IMR-90 (cell line): ENCODE data around the gene TANGO2. TPM values are rescaled to one million over a fixed set of nuclear protein-coding genes. Genes with fewer than 3 reads are reported as not detected.

Experiments
- ATAC-seq: fragments of 200-7000 bp; cut with Tn5 transposase; 2 replicates; pipeline ENCODE4 v1.9.1; 2020; ENCODE audit warnings: low read depth, mild to moderate bottlenecking, moderate library complexity
- BruUV-seq: library from RNA; stranded (reverse); fragments of 400-500 nt; replicated peaks from 2 replicates; lab custom pipeline; 2021; lab: Mats Ljungman, UMichigan
- CTCF ChIA-PET: fragments of 300-600 bp; formaldehyde crosslinking; extraction: SDS; loops from one replicate; lab custom pipeline; 2021; ENCODE audit warnings: antibody characterized with exemption; lab: Yijun Ruan, JAX
- POLR2A ChIA-PET: fragments of 300-600 bp; sonication (Branson Sonifier 250); formaldehyde crosslinking; loops from one replicate; lab custom pipeline; 2022; ENCODE audit warnings: antibody characterized with exemption; ENCODE audit not compliant: unreplicated experiment; lab: Charles Lee
- DNase-seq: peaks from one replicate; pipeline ENCODE4 v3.0.0; 2013
- H2AFZ ChIP-seq: replicated peaks from 2 replicates; pipeline ENCODE3; 2013; ENCODE audit warnings: low read length, mild to moderate bottlenecking; ENCODE audit not compliant: poor library complexity
- H2AK5ac ChIP-seq: 2 replicates; pipeline ENCODE4 v1.6.1; 2013; ENCODE audit warnings: low read depth, low read length, inconsistent platforms
- H2AK9ac ChIP-seq: replicated peaks from 2 replicates; pipeline ENCODE3; 2013; ENCODE audit warnings: mild to moderate bottlenecking, low read depth, low read length, moderate library complexity; ENCODE audit not compliant: poor library complexity
- H2BK120ac ChIP-seq: 2 replicates; pipeline ENCODE4 v1.6.1; 2013; ENCODE audit warnings: low read depth, low read length, inconsistent platforms
- H2BK15ac ChIP-seq: 3 replicates; pipeline ENCODE4 v1.6.1; 2013; ENCODE audit warnings: low read depth, low read length, inconsistent platforms
- H2BK20ac ChIP-seq: 2 replicates; pipeline ENCODE4 v1.6.1; 2013; ENCODE audit warnings: low read depth, mild to moderate bottlenecking, inconsistent platforms, low read length, moderate library complexity
- H2BK5ac ChIP-seq: 2 replicates; pipeline ENCODE4 v1.6.1; 2013; ENCODE audit warnings: mild to moderate bottlenecking, low read depth, low read length, inconsistent platforms; ENCODE audit not compliant: poor library complexity, severe bottlenecking
- H3K14ac ChIP-seq: replicated peaks from 2 replicates; pipeline ENCODE4 v1.6.1; 2013; ENCODE audit warnings: low read depth, low read length, inconsistent platforms
- H3K18ac ChIP-seq: 2 replicates; pipeline ENCODE4 v1.6.1; 2013; ENCODE audit warnings: low read depth, low read length, control low read depth
- H3K23ac ChIP-seq: 2 replicates; pipeline ENCODE4 v1.6.1; 2013; ENCODE audit warnings: low read depth, low read length, inconsistent platforms
- H3K27ac ChIP-seq: 2 replicates; pipeline ENCODE4 v1.5.1; 2013; ENCODE audit warnings: mild to moderate bottlenecking, control low read depth, low read length; ENCODE audit not compliant: insufficient read depth
- H3K27me3 ChIP-seq: 2 replicates; pipeline ENCODE4 v1.6.1; 2013; ENCODE audit warnings: low read length; ENCODE audit not compliant: control insufficient read depth, insufficient read depth
- H3K36me3 ChIP-seq: 2 replicates; pipeline ENCODE4 v1.6.1; 2013; ENCODE audit warnings: low read length, mixed read lengths; ENCODE audit not compliant: control insufficient read depth, insufficient read depth
- H3K4ac ChIP-seq: 2 replicates; pipeline ENCODE4 v1.6.1; 2013; ENCODE audit warnings: low read depth, low read length, inconsistent platforms
- H3K4me1 ChIP-seq: 2 replicates; pipeline ENCODE4 v1.6.1; 2013; ENCODE audit warnings: low read length, mixed read lengths; ENCODE audit not compliant: control insufficient read depth, insufficient read depth
- H3K4me2 ChIP-seq: 2 replicates; pipeline ENCODE4 v1.6.1; 2013; ENCODE audit warnings: low read depth, mild to moderate bottlenecking, control low read depth, low read length, moderate library complexity
- H3K4me3 ChIP-seq: 2 replicates; pipeline ENCODE4 v1.5.1; 2013; ENCODE audit warnings: low read depth, mild to moderate bottlenecking, control low read depth, low read length, moderate library complexity; ENCODE audit not compliant: insufficient read depth
- H3K56ac ChIP-seq: 2 replicates; pipeline ENCODE4 v1.6.1; 2013; ENCODE audit warnings: low read length, inconsistent platforms; ENCODE audit not compliant: insufficient read depth; ENCODE audit errors: extremely low read depth
- H3K79me1 ChIP-seq, 2 experiments: 2 replicates each; pipeline ENCODE4 v1.6.1; 2013; ENCODE audit warnings: low read length in 2 of 2, inconsistent platforms in 1 of 2, low read depth in 1 of 2
- H3K9ac ChIP-seq: 2 replicates; pipeline ENCODE4 v1.6.1; 2013; ENCODE audit warnings: low read depth, low read length, control low read depth
- H3K9me1 ChIP-seq: 2 replicates; pipeline ENCODE4 v1.6.1; 2013; ENCODE audit warnings: low read length, inconsistent platforms; ENCODE audit not compliant: insufficient read depth
- H3K9me3 ChIP-seq: 2 replicates; pipeline ENCODE4 v1.6.1; 2013; ENCODE audit warnings: low read length; ENCODE audit not compliant: control insufficient read depth, insufficient read depth
- H4K20me1 ChIP-seq: 2 replicates; pipeline ENCODE4 v1.6.1; 2013; ENCODE audit warnings: low read length, inconsistent platforms; ENCODE audit not compliant: insufficient read depth
- H4K5ac ChIP-seq: 2 replicates; pipeline ENCODE4 v1.6.1; 2013; ENCODE audit warnings: mild to moderate bottlenecking, low read depth, low read length, control low read depth
- H4K8ac ChIP-seq, 2 experiments: 2 replicates each; pipeline ENCODE4 v1.6.1; 2013; ENCODE audit warnings: low read depth in 2 of 2, low read length in 2 of 2, control low read depth in 1 of 2, inconsistent platforms in 1 of 2
- H4K91ac ChIP-seq: 2 replicates; pipeline ENCODE4 v1.6.1; 2013; ENCODE audit warnings: low read depth, low read length, inconsistent platforms; ENCODE audit not compliant: insufficient read depth
- BHLHE40 ChIP-seq: fragments of 150-350 bp; IDR thresholded peaks from 2 replicates; pipeline ENCODE4 v1.6.1; 2016; ENCODE audit warnings: mild to moderate bottlenecking, low read depth, low read length
- CEBPB ChIP-seq: IDR thresholded peaks from 2 replicates; pipeline ENCODE4 v1.6.1; 2012; ENCODE audit warnings: low read depth, low read length, improper control_type of control experiment
- CHD1 ChIP-seq: IDR thresholded peaks from 2 replicates; pipeline ENCODE4 v1.6.1; 2012; ENCODE audit warnings: low read depth, low read length, improper control_type of control experiment
- FOS ChIP-seq: fragments of 150-350 bp; IDR thresholded peaks from 2 replicates; pipeline ENCODE4 v1.6.1; 2016; ENCODE audit warnings: low read depth, low read length
- MAFK ChIP-seq: IDR thresholded peaks from 2 replicates; pipeline ENCODE4 v1.6.1; 2012; ENCODE audit warnings: low read depth, low read length, improper control_type of control experiment
- MAZ ChIP-seq: IDR thresholded peaks from 2 replicates; pipeline ENCODE4 v1.6.1; 2012; ENCODE audit warnings: low read depth, mild to moderate bottlenecking, low read length, improper control_type of control experiment, moderate library complexity, borderline replicate concordance
- MXI1 ChIP-seq: IDR thresholded peaks from 2 replicates; pipeline ENCODE4 v1.6.1; 2012; ENCODE audit warnings: low read depth, mild to moderate bottlenecking, low read length, moderate library complexity, borderline replicate concordance
- NFE2L2 ChIP-seq: fragments of 150-350 bp; IDR thresholded peaks from 2 replicates; pipeline ENCODE4 v1.6.1; 2016; ENCODE audit warnings: low read depth, mild to moderate bottlenecking, low read length
- POLR2A ChIP-seq: IDR thresholded peaks from 2 replicates; pipeline ENCODE4 v1.6.1; 2012; ENCODE audit warnings: mild to moderate bottlenecking, low read depth, low read length
- RAD21 ChIP-seq: IDR thresholded peaks from 2 replicates; pipeline ENCODE4 v1.6.1; 2012; ENCODE audit warnings: low read length, improper control_type of control experiment
- RCOR1 ChIP-seq: IDR thresholded peaks from 2 replicates; pipeline ENCODE4 v1.6.1; 2012; ENCODE audit warnings: mild to moderate bottlenecking, low read length, improper control_type of control experiment; ENCODE audit not compliant: insufficient replicate concordance
- RFX5 ChIP-seq: IDR thresholded peaks from 2 replicates; pipeline ENCODE4 v1.8.0; 2012; ENCODE audit warnings: low read depth, mild to moderate bottlenecking, low read length, moderate library complexity
- SMC3 ChIP-seq: fragments of 150-350 bp; IDR thresholded peaks from 2 replicates; pipeline ENCODE4 v1.6.1; 2016; ENCODE audit warnings: low read depth, mild to moderate bottlenecking, antibody characterized with exemption, low read length, moderate library complexity
- WGBS, 2 experiments: methylation state at CpG; one replicate each; pipeline versions ENCODE4 v1.1.5 to v1.1.7; 2013; ENCODE audit warnings: missing lambda C conversion rate in 2 of 2; ENCODE audit not compliant: insufficient read length in 1 of 2; ENCODE audit errors: extremely low coverage in 2 of 2; 5-methylcytosine and 5-hydroxymethylcytosine counted together
- dilution Hi-C: fragments of 300-500 bp; cut with HindIII; formaldehyde crosslinking; loops from one replicate; pipeline ENCODE4 v1.14.3; 2018; ENCODE audit warnings: low sequenced_read_pairs; ENCODE audit not compliant: unreplicated experiment
- in situ Hi-C: fragments of 300-500 bp; cut with MboI; formaldehyde crosslinking; loops from 3 replicates; pipeline ENCODE4 v1.14.3; 2019; ENCODE audit warnings: low sequenced_read_pairs, inconsistent platforms, mixed read lengths
- intact Hi-C: fragments of 100-400 bp; cut with micrococcal nuclease; formaldehyde crosslinking; loops from 2 replicates; pipeline ENCODE4 v1.10.0; 2022
- polyA plus RNA-seq, 3 experiments: library from polyadenylated mRNA; depleted of rRNA; stranded (reverse); fragments of >200 nt; gene quantifications; 2 replicates each; pipeline ENCODE4 v1.2.3, GENCODE V29; 2012; ENCODE audit warnings: low replicate concordance in 1 of 3
- total RNA-seq: library from RNA; depleted of rRNA; stranded (reverse); fragments of >200 nt; gene quantifications from 2 replicates; pipeline ENCODE4 v1.2.3, GENCODE V29; 2012
- TF ChIP-seq, protein P1 (sequence below): fragments of 150-350 bp; IDR thresholded peaks from 2 replicates; pipeline ENCODE4 v1.6.1; 2017; ENCODE audit warnings: mild to moderate bottlenecking, antibody characterized with exemption, low read length, low read depth
- TF ChIP-seq, protein P2 (sequence below): conservative IDR thresholded peaks from 2 replicates; pipeline ENCODE4 v1.5.1; 2012; ENCODE audit warnings: mild to moderate bottlenecking, low read depth, low read length, improper control_type of control experiment
- TF ChIP-seq, protein P3 (sequence below): fragments of 150-350 bp; IDR thresholded peaks from 2 replicates; pipeline ENCODE4 v1.6.1; 2016; ENCODE audit warnings: low read depth, mild to moderate bottlenecking, low read length, moderate library complexity, borderline replicate concordance

TANGO2 gene
- total and polyA plus RNA-seq, 2 of the 4 experiments (the other 2 are of a cell fraction): 45.1 to 75.1 TPM

DNA sequence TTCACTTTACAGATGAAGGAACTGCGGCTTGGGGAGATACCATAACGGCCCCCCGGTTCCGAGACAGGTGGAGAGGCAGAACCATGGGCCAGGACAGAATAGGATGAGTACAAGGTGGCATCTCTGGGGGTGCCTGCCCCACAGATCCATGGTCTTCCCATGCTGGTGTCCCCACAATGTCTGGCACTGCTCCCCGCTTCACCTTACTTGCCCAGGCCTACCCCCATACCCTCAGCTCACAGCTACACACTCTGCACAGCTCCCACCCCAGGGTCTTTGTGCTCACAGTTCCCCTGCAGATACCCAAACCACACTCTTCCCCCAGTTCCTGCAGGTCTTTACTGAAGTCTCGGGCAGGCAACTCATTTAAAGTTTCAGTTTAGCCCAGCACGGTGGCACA is 47.7 kb downstream of the TANGO2 start:
- H2BK120ac ChIP-seq: no peak overlapping the region
- no peak overlapping the region for H4K91ac ChIP-seq
- no peak overlapping the region for H2AFZ ChIP-seq
- H3K36me3 ChIP-seq: peaks cover 12% of the 10 kb centered on the region
- CTCF ChIA-PET: no interaction called here
- dilution Hi-C loops (no loop called here), in situ Hi-C loops (no loop called here), intact Hi-C loops (no loop called here)
- WGBS, 2 experiments: no CpG with 5 or more reads among the region's 7 CpGs
- no peaks in the 10 kb centered on the region for H3K9me3 ChIP-seq
- no peak overlapping the region for H2AK9ac ChIP-seq
- no peak overlapping the region for H3K4me3 ChIP-seq
- TF ChIP-seq CEBPB: no peak
- TF ChIP-seq MXI1: no peak
- no peak for TF ChIP-seq CHD1
- no peak for TF ChIP-seq BHLHE40
- TF ChIP-seq SMC3: no peak
- no peak for TF ChIP-seq RCOR1
- TF ChIP-seq MAFK: no peak
- TF ChIP-seq, protein P1, sequence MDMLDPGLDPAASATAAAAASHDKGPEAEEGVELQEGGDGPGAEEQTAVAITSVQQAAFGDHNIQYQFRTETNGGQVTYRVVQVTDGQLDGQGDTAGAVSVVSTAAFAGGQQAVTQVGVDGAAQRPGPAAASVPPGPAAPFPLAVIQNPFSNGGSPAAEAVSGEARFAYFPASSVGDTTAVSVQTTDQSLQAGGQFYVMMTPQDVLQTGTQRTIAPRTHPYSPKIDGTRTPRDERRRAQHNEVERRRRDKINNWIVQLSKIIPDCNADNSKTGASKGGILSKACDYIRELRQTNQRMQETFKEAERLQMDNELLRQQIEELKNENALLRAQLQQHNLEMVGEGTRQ: no peak
- no peak for TF ChIP-seq FOS
- TF ChIP-seq RFX5: no peak
- no peak for TF ChIP-seq RAD21
- no peak for TF ChIP-seq POLR2A
- TF ChIP-seq, protein P2, sequence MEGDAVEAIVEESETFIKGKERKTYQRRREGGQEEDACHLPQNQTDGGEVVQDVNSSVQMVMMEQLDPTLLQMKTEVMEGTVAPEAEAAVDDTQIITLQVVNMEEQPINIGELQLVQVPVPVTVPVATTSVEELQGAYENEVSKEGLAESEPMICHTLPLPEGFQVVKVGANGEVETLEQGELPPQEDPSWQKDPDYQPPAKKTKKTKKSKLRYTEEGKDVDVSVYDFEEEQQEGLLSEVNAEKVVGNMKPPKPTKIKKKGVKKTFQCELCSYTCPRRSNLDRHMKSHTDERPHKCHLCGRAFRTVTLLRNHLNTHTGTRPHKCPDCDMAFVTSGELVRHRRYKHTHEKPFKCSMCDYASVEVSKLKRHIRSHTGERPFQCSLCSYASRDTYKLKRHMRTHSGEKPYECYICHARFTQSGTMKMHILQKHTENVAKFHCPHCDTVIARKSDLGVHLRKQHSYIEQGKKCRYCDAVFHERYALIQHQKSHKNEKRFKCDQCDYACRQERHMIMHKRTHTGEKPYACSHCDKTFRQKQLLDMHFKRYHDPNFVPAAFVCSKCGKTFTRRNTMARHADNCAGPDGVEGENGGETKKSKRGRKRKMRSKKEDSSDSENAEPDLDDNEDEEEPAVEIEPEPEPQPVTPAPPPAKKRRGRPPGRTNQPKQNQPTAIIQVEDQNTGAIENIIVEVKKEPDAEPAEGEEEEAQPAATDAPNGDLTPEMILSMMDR: no peak
- TF ChIP-seq, protein P3, sequence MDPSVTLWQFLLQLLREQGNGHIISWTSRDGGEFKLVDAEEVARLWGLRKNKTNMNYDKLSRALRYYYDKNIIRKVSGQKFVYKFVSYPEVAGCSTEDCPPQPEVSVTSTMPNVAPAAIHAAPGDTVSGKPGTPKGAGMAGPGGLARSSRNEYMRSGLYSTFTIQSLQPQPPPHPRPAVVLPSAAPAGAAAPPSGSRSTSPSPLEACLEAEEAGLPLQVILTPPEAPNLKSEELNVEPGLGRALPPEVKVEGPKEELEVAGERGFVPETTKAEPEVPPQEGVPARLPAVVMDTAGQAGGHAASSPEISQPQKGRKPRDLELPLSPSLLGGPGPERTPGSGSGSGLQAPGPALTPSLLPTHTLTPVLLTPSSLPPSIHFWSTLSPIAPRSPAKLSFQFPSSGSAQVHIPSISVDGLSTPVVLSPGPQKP: no peak
- TF ChIP-seq MAZ: no peak
- no peak for TF ChIP-seq NFE2L2
- H3K9ac ChIP-seq: no peak overlapping the region
- ATAC-seq (no peak), DNase-seq (no peak)
- H4K8ac ChIP-seq: no peak overlapping the region
- H3K14ac ChIP-seq: no peak overlapping the region
- no peaks in the 10 kb centered on the region for H4K20me1 ChIP-seq
- no peaks in the 10 kb centered on the region for H3K27me3 ChIP-seq
- no peak overlapping the region for H3K18ac ChIP-seq
- no TSS peak for BruUV-seq
- no peak overlapping the region for H2AK5ac ChIP-seq
- no peak overlapping the region for H3K4me2 ChIP-seq
- POLR2A ChIA-PET: interaction anchor here (0.6 kb wide), 1 partner anchor 12 kb away, joined by 3 read pairs; no protein-coding TSS in a partner anchor
- H2BK5ac ChIP-seq: no peak overlapping the region
- no peaks in the 10 kb centered on the region for H3K79me1 ChIP-seq
- H3K4ac ChIP-seq: no peak overlapping the region
- no peak overlapping the region for H2BK20ac ChIP-seq
- H3K56ac ChIP-seq: no peak overlapping the region
- H4K5ac ChIP-seq: no peak overlapping the region
- no peak overlapping the region for H2BK15ac ChIP-seq
- H3K23ac ChIP-seq: no peak overlapping the region
- peaks cover 9% of the 10 kb centered on the region for H3K9me1 ChIP-seq
- H3K27ac ChIP-seq: no peak overlapping the region
- H3K4me1 ChIP-seq: no peaks in the 10 kb centered on the region
